ENCODE data around the gene GOLGA8T. TPM values are rescaled to one million over a fixed set of nuclear protein-coding genes. Genes with fewer than 3 reads are reported as not detected.
"Not testable (repeated sequence)": the region's sequence is repeated elsewhere in the genome, so short reads cannot be mapped to it uniquely, and the experiment has no call there.

Gene GOLGA8T
- total RNA-seq, 1 donor from 2014 or later: 0.20 TPM

- DNase-seq (ENCODE audit: low read depth, low spot score): not testable (repeated sequence)
Observed at GRCh38 chr15:30191639-30192038, 56.8 kb downstream of the GOLGA8T start.

DNA sequence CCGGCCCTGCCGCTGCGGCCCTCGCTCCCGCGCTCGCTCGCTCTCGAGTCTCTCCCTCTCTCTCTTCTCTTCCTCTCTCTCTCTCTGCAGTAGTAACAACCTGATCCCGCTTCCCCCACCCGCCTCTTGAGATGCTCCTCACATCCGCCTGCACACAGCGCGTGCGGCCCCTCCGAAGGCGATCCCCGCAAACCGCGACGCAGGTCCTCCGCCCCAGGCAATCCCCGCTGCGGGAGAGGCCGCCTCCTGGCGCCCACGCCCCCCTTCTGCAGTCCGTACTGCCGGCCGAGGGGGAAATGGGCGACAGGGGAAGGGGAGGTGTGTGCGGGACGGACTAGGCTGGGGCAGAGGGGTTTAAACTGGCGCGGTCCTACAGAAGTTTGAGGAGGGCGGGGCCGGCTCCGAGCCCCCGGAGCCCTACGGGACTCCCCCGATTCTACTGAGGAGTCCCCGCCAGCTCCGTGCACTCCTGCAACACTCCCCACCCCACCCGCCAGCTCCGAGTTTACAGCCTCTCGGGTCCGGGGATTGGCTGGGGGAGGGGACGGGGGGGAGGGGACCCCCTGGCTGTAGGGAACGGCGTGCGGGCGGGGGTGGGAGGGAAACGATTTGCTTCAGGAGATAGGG is 57.4 kb downstream of the GOLGA8T start:
- not testable (repeated sequence) for DNase-seq (ENCODE audit: low read depth, low spot score)

GRCh38 chr15:30192892-30193291 is 58.0 kb downstream of the GOLGA8T start:
- not testable (repeated sequence) for DNase-seq (ENCODE audit: low read depth, low spot score)

Other genes starting within 250 kb of the GOLGA8T start
- gene GOLGA8J, start 52.1 kb upstream of the GOLGA8T start, total RNA-seq: 0.11 TPM in 1 of 2 replicates, not detected in the other

Data from pulmonary artery endothelial cell (primary cell).